ENCODE results near the gene SHISA6. TPM values are rescaled to one million over a fixed set of nuclear protein-coding genes. Genes with fewer than 3 reads are reported as not detected.

SHISA6 gene
- total RNA-seq, 1 experiment from 2014 or later, result 2.9 TPM

- Histone ChIP-seq H3K9me3 (ENCODE audit: control insufficient read depth, low read depth, low read length) (no peaks in the 10 kb centered on the region), H2AK5ac (ENCODE audit: insufficient read length, low read length) (no peak overlapping the region), H2BK120ac (ENCODE audit: low read depth, low read length, poor library complexity, severe bottlenecking) (no peak overlapping the region), H3K4me1 (ENCODE audit: insufficient read depth, low read length) (no peaks in the 10 kb centered on the region), H3K23me2 (ENCODE audit: insufficient read length, low read depth, low read length, poor library complexity, severe bottlenecking) (no peaks in the 10 kb centered on the region), H2BK5ac (ENCODE audit: insufficient read length, low read length) (no peak overlapping the region), H3T11ph (ENCODE audit: low read length) (no peak overlapping the region), H4K91ac (ENCODE audit: insufficient read length, low read depth, low read length) (no peak overlapping the region), H4K5ac (ENCODE audit: insufficient read length, low read depth, low read length) (no peak overlapping the region), H3K79me1 (ENCODE audit: insufficient read depth, low read depth, low read length, poor library complexity, severe bottlenecking) (no peaks in the 10 kb centered on the region), H3K56ac (ENCODE audit: insufficient read length, low read depth, low read length) (no peak overlapping the region), H2BK15ac (ENCODE audit: low read depth, low read length) (no peak overlapping the region), H3K4ac (ENCODE audit: low read depth, low read length) (no peak overlapping the region), H3K27ac (ENCODE audit: insufficient read length, low read depth, low read length) (no peak overlapping the region), H3K9ac (ENCODE audit: extremely low read depth, insufficient read length, low read length) (no peak overlapping the region), H2BK12ac (ENCODE audit: insufficient read length, low read depth, low read length) (no peak overlapping the region), H4K20me1 (ENCODE audit: control insufficient read depth, insufficient read depth, insufficient read length) (no peaks in the 10 kb centered on the region), H3K27me3 (ENCODE audit: insufficient read depth, low read length) (no peaks in the 10 kb centered on the region), H3K18ac (ENCODE audit: insufficient read length, low read depth, low read length) (no peak overlapping the region), H2BK20ac (ENCODE audit: low read depth, low read length, poor library complexity, severe bottlenecking) (no peak overlapping the region), H3K14ac (ENCODE audit: insufficient read depth, low read length) (no peak overlapping the region), H4K8ac (replicated peaks; ENCODE audit: insufficient read length, low read depth, low read length) (no peak overlapping the region), H3K23ac (ENCODE audit: insufficient read length, low read depth, low read length) (no peak overlapping the region), H3K79me2 (ENCODE audit: insufficient read depth, low read length) (no peaks in the 10 kb centered on the region), H2AFZ (ENCODE audit: low read length) (no peak overlapping the region), H3K4me2 (ENCODE audit: insufficient read depth, insufficient read length, low read length) (no peak overlapping the region)
- H3K4me1 Mint-ChIP-seq, result no peaks in the 10 kb centered on the region
- no peak for DNase-seq
- H3K4me3 Mint-ChIP-seq, result no peak overlapping the region
- no peak for TF ChIP-seq CTCF (conservative IDR thresholded peaks at IDR 0.05)
- no peaks in the 10 kb centered on the region for H3K36me3 Mint-ChIP-seq (ENCODE audit: insufficient read depth in 1 of 3, low read depth in 3 of 3)
- no peaks in the 10 kb centered on the region for H3K9me3 Mint-ChIP-seq
- H3K27me3 Mint-ChIP-seq (ENCODE audit: low read depth), result no peaks in the 10 kb centered on the region
- WGBS (ENCODE audit: extremely low coverage, insufficient read length, low lambda C conversion rate), result no CpG with 5 or more reads among the region's 3 CpGs
- H3K27ac Mint-ChIP-seq, result no peak overlapping the region
Measured at GRCh38 chr17:11349106-11349505, 108.1 kb downstream of the SHISA6 start.
